Smooth muscle cell (in vitro differentiated cells): ENCODE results near the gene DDX24. TPM values are rescaled to one million over a fixed set of nuclear protein-coding genes. Genes with fewer than 3 reads are reported as not detected.
A peak's percentile ranks its signal among the peaks of the same experiment; 100 is the strongest.

ENCODE experiments used
- DNase-seq: peaks from one replicate; lab custom pipeline; 2025; ENCODE audit not compliant: unreplicated experiment; lab: John Stamatoyannopoulos, UW
- H2AFZ ChIP-seq: fragments of 200-600 bp; sonication (generic); 2 replicates; pipeline ENCODE4 v1.6.0; 2016; ENCODE audit warnings: antibody characterized with exemption, low read depth, mild to moderate bottlenecking
- H3F3A ChIP-seq: fragments of 200-600 bp; sonication (generic); 2 replicates; pipeline ENCODE4 v1.6.0; 2017; ENCODE audit warnings: antibody characterized with exemption, low read depth
- H3K27ac ChIP-seq: fragments of 200-600 bp; sonication (generic); 2 replicates; pipeline ENCODE4 v1.5.1; 2016; ENCODE audit warnings: low read depth, mild to moderate bottlenecking
- H3K27me3 ChIP-seq: fragments of 200-600 bp; sonication (generic); 2 replicates; pipeline ENCODE4 v1.6.1; 2016; ENCODE audit warnings: low read depth, mild to moderate bottlenecking
- H3K36me3 ChIP-seq: fragments of 200-600 bp; sonication (generic); 2 replicates; pipeline ENCODE4 v1.5.1; 2016; ENCODE audit warnings: low read depth
- H3K4me1 ChIP-seq: fragments of 200-600 bp; sonication (generic); 2 replicates; pipeline ENCODE4 v1.5.1; 2016; ENCODE audit warnings: low read depth
- H3K4me2 ChIP-seq: fragments of 200-600 bp; sonication (generic); 2 replicates; pipeline ENCODE4 v1.6.0; 2016; ENCODE audit warnings: mild to moderate bottlenecking
- H3K4me3 ChIP-seq: fragments of 200-600 bp; sonication (generic); 2 replicates; pipeline ENCODE4 v1.5.1; 2016; ENCODE audit warnings: mild to moderate bottlenecking
- H3K79me2 ChIP-seq: fragments of 200-600 bp; sonication (generic); 2 replicates; pipeline ENCODE4 v1.6.0; 2016; ENCODE audit warnings: low read depth, mild to moderate bottlenecking
- H3K9ac ChIP-seq: fragments of 200-600 bp; sonication (generic); 2 replicates; pipeline ENCODE4 v1.6.0; 2016; ENCODE audit warnings: low read depth
- H3K9me3 ChIP-seq: fragments of 200-600 bp; sonication (generic); replicated peaks from 2 replicates; pipeline ENCODE4 v1.5.1; 2016; ENCODE audit warnings: low read depth
- H4K20me1 ChIP-seq: fragments of 200-600 bp; sonication (generic); 2 replicates; pipeline ENCODE4 v1.6.0; 2016; ENCODE audit warnings: low read depth
- WGBS: methylation state at CpG from one replicate; pipeline ENCODE4 v1.1.7; 2016; ENCODE audit warnings: low lambda C conversion rate; 5-methylcytosine and 5-hydroxymethylcytosine counted together
- polyA plus RNA-seq: library from polyadenylated mRNA; unstranded; fragments of >200 nt; fragmentation: Nextera tagmentation; extraction: Ambion mirVana; gene quantifications from 2 replicates; pipeline ENCODE4 v1.2.1, GENCODE V29; 2016
- total RNA-seq: library from RNA; depleted of rRNA; stranded (reverse); fragments of >200 nt; gene quantifications from 2 replicates; pipeline ENCODE4 v1.2.3, GENCODE V29; 2014
- TF ChIP-seq, protein P1 (sequence below): fragments of 200-600 bp; sonication (generic); IDR thresholded peaks from 2 replicates; pipeline ENCODE4 v1.5.1; 2017; ENCODE audit warnings: borderline replicate concordance, mild to moderate bottlenecking, antibody characterized with exemption; ENCODE audit not compliant: insufficient read depth, poor library complexity, severe bottlenecking

DDX24 gene
- total and polyA plus RNA-seq, 2 experiments from 2014 or later: 117 to 118 TPM

DNA sequence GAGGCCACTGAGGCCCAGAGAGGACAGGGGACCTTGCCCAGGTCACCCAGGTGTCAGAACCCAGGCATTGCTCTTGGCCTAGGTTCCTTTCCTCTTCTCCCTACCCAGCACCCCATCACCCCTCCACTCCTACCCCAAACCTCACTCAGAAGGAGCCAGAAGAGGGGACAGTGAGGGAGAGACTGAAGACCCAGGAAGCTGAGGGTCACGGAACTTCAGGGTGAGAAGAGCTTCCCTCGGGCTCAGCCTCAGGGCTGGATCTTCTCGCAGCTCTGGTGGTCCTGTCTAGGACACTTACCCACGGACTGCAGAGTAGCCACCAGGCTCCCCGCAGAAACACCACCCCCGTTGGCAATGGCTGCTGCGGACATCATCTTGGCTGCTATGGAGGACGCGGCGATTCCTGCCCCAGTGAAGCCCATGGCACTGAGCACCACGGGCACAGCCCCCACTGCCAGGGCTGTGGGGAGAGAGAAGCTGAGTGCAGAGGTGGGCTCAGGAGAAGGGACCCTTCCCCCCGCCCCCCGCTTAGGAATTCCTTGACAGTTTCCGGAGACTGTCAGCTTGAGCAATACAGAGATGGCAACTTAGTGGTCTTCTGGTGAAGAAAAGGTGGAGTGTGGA lies 47.3 kb upstream of the DDX24 start:
- H3F3A ChIP-seq: no peaks in the 10 kb centered on the region
- no peaks in the 10 kb centered on the region for H3K79me2 ChIP-seq
- H3K9ac ChIP-seq: no peak overlapping the region
- no peak overlapping the region for H2AFZ ChIP-seq
- H3K9me3 ChIP-seq: no peaks in the 10 kb centered on the region
- no peak overlapping the region for H3K27ac ChIP-seq
- TF ChIP-seq, protein P1, sequence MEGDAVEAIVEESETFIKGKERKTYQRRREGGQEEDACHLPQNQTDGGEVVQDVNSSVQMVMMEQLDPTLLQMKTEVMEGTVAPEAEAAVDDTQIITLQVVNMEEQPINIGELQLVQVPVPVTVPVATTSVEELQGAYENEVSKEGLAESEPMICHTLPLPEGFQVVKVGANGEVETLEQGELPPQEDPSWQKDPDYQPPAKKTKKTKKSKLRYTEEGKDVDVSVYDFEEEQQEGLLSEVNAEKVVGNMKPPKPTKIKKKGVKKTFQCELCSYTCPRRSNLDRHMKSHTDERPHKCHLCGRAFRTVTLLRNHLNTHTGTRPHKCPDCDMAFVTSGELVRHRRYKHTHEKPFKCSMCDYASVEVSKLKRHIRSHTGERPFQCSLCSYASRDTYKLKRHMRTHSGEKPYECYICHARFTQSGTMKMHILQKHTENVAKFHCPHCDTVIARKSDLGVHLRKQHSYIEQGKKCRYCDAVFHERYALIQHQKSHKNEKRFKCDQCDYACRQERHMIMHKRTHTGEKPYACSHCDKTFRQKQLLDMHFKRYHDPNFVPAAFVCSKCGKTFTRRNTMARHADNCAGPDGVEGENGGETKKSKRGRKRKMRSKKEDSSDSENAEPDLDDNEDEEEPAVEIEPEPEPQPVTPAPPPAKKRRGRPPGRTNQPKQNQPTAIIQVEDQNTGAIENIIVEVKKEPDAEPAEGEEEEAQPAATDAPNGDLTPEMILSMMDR: no peak
- peak overlapping the region; percentile 64 for H3K4me3 ChIP-seq
- no peaks in the 10 kb centered on the region for H3K36me3 ChIP-seq
- H3K4me1 ChIP-seq: peaks cover 6% of the 10 kb centered on the region
- no peak for DNase-seq
- H3K4me2 ChIP-seq: peak overlapping the region; percentile 97
- no peaks in the 10 kb centered on the region for H3K27me3 ChIP-seq
- WGBS: 91% methylated on average over 14 of the region's 14 CpGs
- H4K20me1 ChIP-seq: no peaks in the 10 kb centered on the region

DNA sequence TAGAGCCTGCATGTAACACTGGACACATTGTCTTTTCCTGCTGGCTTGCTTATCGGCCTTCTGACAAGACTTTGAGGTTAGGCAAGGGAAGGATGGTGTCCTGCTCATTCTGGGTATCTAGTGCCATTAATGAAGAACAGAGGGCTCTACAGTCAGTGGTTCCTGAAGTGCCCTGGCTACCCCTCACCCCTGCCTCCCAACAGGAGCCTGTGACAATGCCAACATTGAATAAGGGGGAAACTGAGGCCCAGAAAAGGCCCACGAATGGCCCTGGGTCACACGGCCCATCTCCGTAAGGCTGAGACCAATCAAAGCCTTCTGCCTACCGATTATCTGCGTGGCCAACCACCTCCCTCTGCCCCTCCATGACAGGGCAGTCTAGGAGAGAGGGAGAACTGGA lies 46.3 kb upstream of the DDX24 start:
- H3K36me3 ChIP-seq: no peaks in the 10 kb centered on the region
- H3K4me2 ChIP-seq: no peak overlapping the region
- H3K4me1 ChIP-seq: peaks cover 6% of the 10 kb centered on the region
- no peak for DNase-seq
- H3K9me3 ChIP-seq: no peaks in the 10 kb centered on the region
- H3K27ac ChIP-seq: no peak overlapping the region
- no peak overlapping the region for H2AFZ ChIP-seq
- no peak overlapping the region for H3K9ac ChIP-seq
- no peak overlapping the region for H3K4me3 ChIP-seq
- TF ChIP-seq, protein P1: no peak
- no peaks in the 10 kb centered on the region for H3K79me2 ChIP-seq
- no peaks in the 10 kb centered on the region for H3F3A ChIP-seq
- 96% methylated on average over 6 of the region's 6 CpGs for WGBS
- H4K20me1 ChIP-seq: no peaks in the 10 kb centered on the region
- H3K27me3 ChIP-seq: no peaks in the 10 kb centered on the region

DNA sequence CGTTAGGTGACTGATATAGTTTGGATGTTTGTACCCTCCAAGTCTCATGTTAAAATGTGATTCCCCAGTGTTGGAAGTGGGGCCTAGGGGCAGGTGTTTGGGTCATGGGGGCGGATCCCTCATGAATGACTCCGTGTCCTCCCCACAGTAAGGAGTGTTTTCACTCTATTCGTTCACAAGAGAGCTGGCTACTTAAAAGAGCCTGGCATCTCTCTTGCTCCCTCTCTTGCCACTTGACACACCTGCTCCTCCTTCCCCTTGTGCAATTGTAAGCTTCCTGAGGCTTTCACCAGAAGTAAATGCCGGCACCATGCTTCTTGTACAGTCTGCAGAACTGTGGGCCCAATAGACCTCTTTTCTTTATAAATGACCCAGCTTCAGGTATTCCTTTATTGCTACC lies 45.8 kb upstream of the DDX24 start:
- Histone ChIP-seq H3K36me3 (no peaks in the 10 kb centered on the region), H3F3A (no peaks in the 10 kb centered on the region), H3K27me3 (no peaks in the 10 kb centered on the region), H3K79me2 (no peaks in the 10 kb centered on the region), H3K9ac (no peak overlapping the region), H3K4me1 (peaks cover 6% of the 10 kb centered on the region), H4K20me1 (no peaks in the 10 kb centered on the region), H2AFZ (no peak overlapping the region), H3K9me3 (no peaks in the 10 kb centered on the region), H3K27ac (no peak overlapping the region), H3K4me2 (no peak overlapping the region), H3K4me3 (no peak overlapping the region)
- TF ChIP-seq, protein P1: no peak
- 89% methylated on average over 5 of the region's 5 CpGs for WGBS
- no peak for DNase-seq

DNA sequence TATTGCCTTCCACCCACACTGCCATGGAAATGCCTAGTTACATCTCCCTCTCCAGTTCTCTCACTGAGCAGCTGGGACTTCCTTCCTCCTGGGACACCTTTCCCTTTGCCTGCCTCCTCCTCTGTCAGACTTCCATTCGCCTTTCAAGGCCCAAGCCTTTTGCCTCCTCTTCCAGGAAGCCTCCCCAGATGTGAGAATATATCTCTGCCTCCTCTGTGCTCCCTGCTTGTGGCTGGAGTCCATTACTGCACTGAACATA lies 45.3 kb upstream of the DDX24 start:
- H2AFZ ChIP-seq: no peak overlapping the region
- WGBS: 94% methylated on average over 1 of the region's 1 CpG
- H3K9ac ChIP-seq: no peak overlapping the region
- no peak overlapping the region for H3K27ac ChIP-seq
- no peaks in the 10 kb centered on the region for H3K27me3 ChIP-seq
- H3K9me3 ChIP-seq: no peaks in the 10 kb centered on the region
- H3F3A ChIP-seq: no peaks in the 10 kb centered on the region
- H3K79me2 ChIP-seq: no peaks in the 10 kb centered on the region
- no peak overlapping the region for H3K4me3 ChIP-seq
- H3K36me3 ChIP-seq: no peaks in the 10 kb centered on the region
- DNase-seq: no peak
- H3K4me1 ChIP-seq: peaks cover 6% of the 10 kb centered on the region
- TF ChIP-seq, protein P1: no peak
- H3K4me2 ChIP-seq: no peak overlapping the region
- H4K20me1 ChIP-seq: no peaks in the 10 kb centered on the region
